Thymus (tissue), 14 donors: Measurements from ENCODE around the gene LHFPL6. TPM values are rescaled to one million over a fixed set of nuclear protein-coding genes. Genes with fewer than 3 reads are reported as not detected.

Experiments
- DNase-seq, 9 donors: peaks; one replicate each; pipeline ENCODE4 v3.0.0-alpha.2; 2013; ENCODE audit warnings: low spot score in 9 of 9, low read depth in 6 of 9, missing footprints in 1 of 9
- H3K27ac ChIP-seq, 2 donors: one replicate each; pipeline ENCODE4 v1.5.1; 2013; ENCODE audit warnings: control low read depth in 1 of 2, low read depth in 1 of 2, low read length in 1 of 2, mild to moderate bottlenecking in 1 of 2, moderate library complexity in 1 of 2
- H3K27me3 ChIP-seq, 2 donors: one replicate each; pipeline ENCODE4 v1.5.1; 2013; ENCODE audit warnings: low read length in 1 of 2; ENCODE audit not compliant: control insufficient read depth in 2 of 2, insufficient read depth in 1 of 2
- H3K36me3 ChIP-seq, 2 donors: one replicate each; pipeline ENCODE4 v1.5.1; 2013; ENCODE audit warnings: low read length in 1 of 2, mild to moderate bottlenecking in 1 of 2, moderate library complexity in 1 of 2; ENCODE audit not compliant: control insufficient read depth in 2 of 2, insufficient read depth in 2 of 2
- H3K4me1 ChIP-seq, 2 donors: one replicate each; pipeline ENCODE4 v1.5.1; 2013; ENCODE audit warnings: low read length in 2 of 2; ENCODE audit not compliant: control insufficient read depth in 2 of 2, insufficient read depth in 2 of 2
- H3K4me3 ChIP-seq, 2 donors: one replicate each; pipeline ENCODE4 v1.5.1; 2013; ENCODE audit warnings: low read length in 2 of 2, control low read depth in 1 of 2, mild to moderate bottlenecking in 1 of 2
- H3K9me3 ChIP-seq, 2 donors: one replicate each; pipeline ENCODE4 v1.5.1; 2013; ENCODE audit warnings: low read length in 1 of 2, mild to moderate bottlenecking in 1 of 2; ENCODE audit not compliant: control insufficient read depth in 2 of 2, insufficient read depth in 1 of 2
- WGBS: extraction: QIAGEN DNeasy Blood & Tissue Kit; methylation state at CpG from one replicate; pipeline ENCODE4 v1.1.7; 2013; 5-methylcytosine and 5-hydroxymethylcytosine counted together
- long read RNA-seq, 10 donors: transcript quantifications; one replicate each; lab custom pipeline, GENCODE V29; 2026
- polyA plus RNA-seq: library from polyadenylated mRNA; stranded (reverse); fragments of 200-250 nt; gene quantifications from one replicate; pipeline ENCODE4 v1.2.3, GENCODE V29; 2013
- total RNA-seq: library from RNA; stranded (reverse); fragments of 120-200 nt; gene quantifications from one replicate; pipeline ENCODE4 v1.2.4, GENCODE V29; 2013
- donor health status: healthy.

LHFPL6 gene
- total RNA-seq: 9.1 TPM
- 14.9 TPM for polyA plus RNA-seq
- long read RNA-seq, donor 1: 0 reads
- long read RNA-seq, donor 2: 0 reads
- long read RNA-seq, donor 3, partial matches to known transcripts: 20 of 20 reads
- long read RNA-seq, donor 3, other reads (novel, unspliced or antisense): 0 of 20 reads
- long read RNA-seq, donor 4: 0 reads
- long read RNA-seq, donor 5, partial matches to known transcripts: 12 of 12 reads
- long read RNA-seq, donor 5, other reads (novel, unspliced or antisense): 0 of 12 reads
- long read RNA-seq, donor 6: 0 reads
- long read RNA-seq, donor 7: 0 reads
- long read RNA-seq, donor 8, partial matches to known transcripts: 0 of 1 reads
- long read RNA-seq, donor 8, other reads (novel, unspliced or antisense): 0 of 1 reads
- long read RNA-seq, donor 9: 0 reads
- long read RNA-seq, donor 10: 0 reads

- under 1% methylated on average over 73 of the region's 73 CpGs for WGBS
- Histone ChIP-seq H3K36me3 (no peaks in the 10 kb centered on the region), H3K27me3 (peaks cover 22 to 42% of the 10 kb centered on the region in 2 donors), H3K4me1 (peaks cover 2 to 3% of the 10 kb centered on the region in 2 donors), H3K27ac (peak within 1 kb of the TSS; percentile 43 to 62), H3K4me3 (peak within 1 kb of the TSS; percentile 47 to 56), H3K9me3 (peaks cover 0 to 1% of the 10 kb centered on the region in 2 donors)
- DNase-seq: peak in 4 of 9 donors; percentile 11 to 41 (median 14)
Observed at GRCh38 chr13:39602614-39603366, at the start of gene LHFPL6. LHFPL6 (minus strand) TSS chr13:39603193.

- WGBS: 93% methylated on average over 4 of the region's 4 CpGs
- Histone ChIP-seq H3K27me3 (no peaks in the 10 kb centered on the region), H3K36me3 (no peaks in the 10 kb centered on the region), H3K27ac (no peak overlapping the region), H3K9me3 (no peaks in the 10 kb centered on the region), H3K4me1 (no peaks in the 10 kb centered on the region), H3K4me3 (no peak overlapping the region)
- no peak for DNase-seq
Observed at GRCh38 chr13:39646122-39646521, 43.1 kb upstream of the LHFPL6 start.

GRCh38 chr13:39641645-39642044, 38.7 kb upstream of the LHFPL6 start:
- H3K27me3 ChIP-seq: no peaks in the 10 kb centered on the region
- no peaks in the 10 kb centered on the region for H3K9me3 ChIP-seq
- no peak overlapping the region for H3K4me3 ChIP-seq
- DNase-seq: no peak
- no peaks in the 10 kb centered on the region for H3K36me3 ChIP-seq
- WGBS: 97% methylated on average over 1 of the region's 1 CpG
- no peak overlapping the region for H3K27ac ChIP-seq
- H3K4me1 ChIP-seq: no peaks in the 10 kb centered on the region

GRCh38 chr13:39637890-39638289, 34.9 kb upstream of the LHFPL6 start:
- H3K27ac ChIP-seq: no peak overlapping the region
- no peak overlapping the region for H3K4me3 ChIP-seq
- DNase-seq: no peak
- H3K4me1 ChIP-seq: no peaks in the 10 kb centered on the region
- H3K27me3 ChIP-seq: no peaks in the 10 kb centered on the region
- WGBS: 95% methylated on average over 3 of the region's 3 CpGs
- no peaks in the 10 kb centered on the region for H3K36me3 ChIP-seq
- H3K9me3 ChIP-seq: no peaks in the 10 kb centered on the region

- 92% methylated on average over 1 of the region's 1 CpG for WGBS
- Histone ChIP-seq H3K27ac (no peak overlapping the region), H3K36me3 (no peaks in the 10 kb centered on the region), H3K9me3 (no peaks in the 10 kb centered on the region), H3K4me3 (no peak overlapping the region), H3K4me1 (no peaks in the 10 kb centered on the region), H3K27me3 (no peaks in the 10 kb centered on the region)
- DNase-seq: no peak
Observed at GRCh38 chr13:39635564-39635963, 32.6 kb upstream of the LHFPL6 start.

GRCh38 chr13:39632994-39633393, 30.0 kb upstream of the LHFPL6 start:
- Histone ChIP-seq H3K27me3 (no peaks in the 10 kb centered on the region), H3K9me3 (no peaks in the 10 kb centered on the region), H3K4me3 (no peak overlapping the region), H3K4me1 (no peaks in the 10 kb centered on the region), H3K27ac (no peak overlapping the region), H3K36me3 (no peaks in the 10 kb centered on the region)
- DNase-seq: no peak

GRCh38 chr13:39631307-39631706, 28.3 kb upstream of the LHFPL6 start:
- 95% methylated on average over 1 of the region's 1 CpG for WGBS
- no peaks in the 10 kb centered on the region for H3K27me3 ChIP-seq
- H3K4me3 ChIP-seq: no peak overlapping the region

GRCh38 chr13:39623466-39623865, 20.5 kb upstream of the LHFPL6 start:
- DNase-seq: no peak
- Histone ChIP-seq H3K4me3 (no peak overlapping the region), H3K9me3 (no peaks in the 10 kb centered on the region), H3K27ac (no peak overlapping the region), H3K27me3 (no peaks in the 10 kb centered on the region), H3K4me1 (no peaks in the 10 kb centered on the region), H3K36me3 (no peaks in the 10 kb centered on the region)
- 93% methylated on average over 1 of the region's 1 CpG for WGBS

More at GRCh38 chr13:39631307-39631706, 28.3 kb upstream of the LHFPL6 start:
- H3K9me3 ChIP-seq: no peaks in the 10 kb centered on the region
- DNase-seq: no peak
- no peak overlapping the region for H3K27ac ChIP-seq
- H3K4me1 ChIP-seq: no peaks in the 10 kb centered on the region
- H3K36me3 ChIP-seq: no peaks in the 10 kb centered on the region

GRCh38 chr13:39618561-39618960, 15.6 kb upstream of the LHFPL6 start:
- no peaks in the 10 kb centered on the region for H3K27me3 ChIP-seq
- no peaks in the 10 kb centered on the region for H3K36me3 ChIP-seq
- WGBS: 96% methylated on average over 1 of the region's 1 CpG
- no peak for DNase-seq
- H3K9me3 ChIP-seq: no peaks in the 10 kb centered on the region
- H3K27ac ChIP-seq: no peak overlapping the region
- no peak overlapping the region for H3K4me3 ChIP-seq
- H3K4me1 ChIP-seq: no peaks in the 10 kb centered on the region
